Fibroblast of lung (primary cell): ENCODE measurements around the gene SNX30.

Source experiments
- CTCF ChIP-seq, 2 donors: IDR thresholded peaks in 1 of 2; conservative IDR thresholded peaks in 1 of 2; 1 replicate in 1 of 2; 2 replicates in 1 of 2; pipeline ENCODE4 v1.5.1; 2011 to 2012; ENCODE audit warnings: low read length in 2 of 2, control low read depth in 1 of 2, inconsistent platforms in 1 of 2, low read depth in 1 of 2, mild to moderate bottlenecking in 1 of 2
- EZH2 ChIP-seq: IDR thresholded peaks from 2 replicates; pipeline ENCODE4 v1.5.1; 2012; ENCODE audit warnings: low read length, control low read depth, mild to moderate bottlenecking; ENCODE audit errors: missing control alignments

- TF ChIP-seq EZH2: no peak
- no peak for TF ChIP-seq CTCF (conservative IDR thresholded peaks at IDR 0.05 in 1 of 2, IDR thresholded peaks at IDR 0.05 in 1 of 2; ENCODE audit: low read depth in 1 of 2, low read length in 2 of 2)
Observed at GRCh38 chr9:112914524-112914923, 164.0 kb downstream of the SNX30 start.
